Pons (tissue), 1 donor: ENCODE data around the gene CYP4F2.
"Not testable (repeated sequence)": the region's sequence is repeated elsewhere in the genome, so short reads cannot be mapped to it uniquely, and the experiment has no call there.

Experiments
- DNase-seq: peaks from one replicate; pipeline ENCODE4 v3.0.0-alpha.2; 2016; ENCODE audit warnings: low spot score

The CYP4F2 gene

GRCh38 chr19:15897738-15898276 is at the start of gene CYP4F2:
Gene CYP4F2 (minus strand): TSS chr19:15898074. CDS start chr19:15897611, 463 bp downstream.
- DNase-seq = no peak

GRCh38 chr19:15945301-15945700 is 47.4 kb upstream of the CYP4F2 start:
- no peak for DNase-seq

- DNase-seq = no peak
Observed at GRCh38 chr19:15944401-15944800, 46.5 kb upstream of the CYP4F2 start.

- no peak for DNase-seq
Observed at GRCh38 chr19:15937771-15938170, 39.9 kb upstream of the CYP4F2 start.

- no peak for DNase-seq
Observed at GRCh38 chr19:15936950-15937349, 39.1 kb upstream of the CYP4F2 start.

- DNase-seq = no peak
Observed at GRCh38 chr19:15936173-15936572, 38.3 kb upstream of the CYP4F2 start.

GRCh38 chr19:15935167-15935702 is 37.4 kb upstream of the CYP4F2 start:
- DNase-seq = peak; percentile 1

- peak; percentile 32 for DNase-seq
Observed at GRCh38 chr19:15934332-15935078, 36.6 kb upstream of the CYP4F2 start, which contains the start of gene CYP4F11. Gene CYP4F11 (minus strand): TSS chr19:15934529. CDS start chr19:15934408, 121 bp downstream.

- DNase-seq = not testable (repeated sequence)
Observed at GRCh38 chr19:15933761-15934331, 36.0 kb upstream of the CYP4F2 start.

GRCh38 chr19:15928321-15928720 is 30.4 kb upstream of the CYP4F2 start:
- no peak for DNase-seq

- no peak for DNase-seq
Observed at GRCh38 chr19:15926484-15926883, 28.6 kb upstream of the CYP4F2 start.

- no peak for DNase-seq
Observed at GRCh38 chr19:15923702-15924101, 25.8 kb upstream of the CYP4F2 start.

- no peak for DNase-seq
Observed at GRCh38 chr19:15922021-15922420, 24.1 kb upstream of the CYP4F2 start.

GRCh38 chr19:15919243-15919642 is 21.4 kb upstream of the CYP4F2 start:
- DNase-seq = no peak

GRCh38 chr19:15915109-15915508 is 17.2 kb upstream of the CYP4F2 start:
- DNase-seq = no peak

- DNase-seq = no peak
Observed at GRCh38 chr19:15913830-15914229, 16.0 kb upstream of the CYP4F2 start.

- DNase-seq = no peak
Observed at GRCh38 chr19:15913384-15913783, 15.5 kb upstream of the CYP4F2 start.

- no peak for DNase-seq
Observed at GRCh38 chr19:15911599-15912235, 13.8 kb upstream of the CYP4F2 start.

- no peak for DNase-seq
Observed at GRCh38 chr19:15905026-15905425, 7.2 kb upstream of the CYP4F2 start.

GRCh38 chr19:15902898-15903297 is 5.0 kb upstream of the CYP4F2 start:
- not testable (repeated sequence) for DNase-seq

- DNase-seq = no peak
Observed at GRCh38 chr19:15902254-15902653, 4.4 kb upstream of the CYP4F2 start.

- DNase-seq = no peak
Observed at GRCh38 chr19:15900504-15900903, 2.6 kb upstream of the CYP4F2 start.

GRCh38 chr19:15900032-15900431 is 2.2 kb upstream of the CYP4F2 start:
- not testable (repeated sequence) for DNase-seq
